HG03432 (cell line): ENCODE measurements around the gene PRIM1.
A peak's percentile ranks its signal among the peaks of the same experiment; 100 is the strongest.
"Not testable (repeated sequence)": the region's sequence is repeated elsewhere in the genome, so short reads cannot be mapped to it uniquely, and the experiment has no call there.

Source experiments
- ATAC-seq: cut with Tn5 transposase; IDR thresholded peaks from one replicate; pipeline ENCODE4 v1.9.1; 2021; ENCODE audit warnings: mild to moderate bottlenecking, moderate library complexity; ENCODE audit not compliant: unreplicated experiment

Gene PRIM1

GRCh38 chr12:56761812-56762211 lies 9.7 kb upstream of the PRIM1 start:
- ATAC-seq, result no peak

DNA sequence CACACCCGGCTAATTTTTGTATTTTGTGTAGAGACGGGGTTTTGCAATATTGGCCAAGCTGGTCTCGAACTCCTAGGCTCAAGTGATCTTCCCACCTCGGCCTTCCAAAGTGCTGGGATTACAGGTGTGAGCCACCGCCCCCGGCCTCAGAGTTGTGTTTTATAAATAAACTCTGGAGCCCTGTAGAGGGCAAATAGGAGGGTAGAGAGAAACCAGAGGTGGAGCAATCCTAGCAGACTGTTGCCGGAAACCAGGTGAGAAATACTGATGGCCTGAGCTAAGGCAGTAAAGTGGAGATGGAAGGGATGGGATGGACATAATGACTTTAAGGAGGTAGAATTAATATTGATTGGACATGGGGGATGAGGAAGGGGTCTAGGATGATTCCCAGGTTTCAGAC lies 8.3 kb upstream of the PRIM1 start:
- ATAC-seq, result no peak

DNA sequence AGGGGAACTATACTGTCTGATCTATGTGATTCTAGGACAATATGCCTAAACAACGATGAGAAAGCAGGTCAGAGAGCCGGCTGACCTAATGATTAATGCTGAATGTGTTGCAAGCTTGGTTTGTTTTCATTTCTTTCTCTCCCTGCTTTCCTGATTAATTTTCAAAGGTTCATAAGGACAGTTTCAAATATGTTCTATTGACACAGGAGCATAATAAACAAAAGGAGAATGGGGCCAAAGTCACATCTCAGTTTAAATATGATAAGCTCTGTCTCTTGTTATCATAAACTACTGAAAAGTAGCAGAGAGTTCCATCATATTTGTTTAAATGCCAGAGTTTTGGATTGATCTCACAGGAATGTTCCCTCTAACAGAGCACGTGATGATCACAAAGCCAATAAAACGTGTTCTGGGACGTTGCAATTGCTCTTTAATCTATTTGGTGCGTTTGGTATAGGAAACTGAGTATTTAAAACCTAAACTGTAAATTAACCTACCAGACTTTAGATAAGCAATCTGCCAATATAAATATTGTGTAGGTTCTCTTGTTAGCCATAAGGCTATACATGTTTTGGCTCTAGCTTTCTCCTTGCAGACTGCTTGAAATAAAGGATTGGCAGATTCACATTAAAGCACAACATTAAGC lies 7.3 kb upstream of the PRIM1 start:
- ATAC-seq, result no peak

DNA sequence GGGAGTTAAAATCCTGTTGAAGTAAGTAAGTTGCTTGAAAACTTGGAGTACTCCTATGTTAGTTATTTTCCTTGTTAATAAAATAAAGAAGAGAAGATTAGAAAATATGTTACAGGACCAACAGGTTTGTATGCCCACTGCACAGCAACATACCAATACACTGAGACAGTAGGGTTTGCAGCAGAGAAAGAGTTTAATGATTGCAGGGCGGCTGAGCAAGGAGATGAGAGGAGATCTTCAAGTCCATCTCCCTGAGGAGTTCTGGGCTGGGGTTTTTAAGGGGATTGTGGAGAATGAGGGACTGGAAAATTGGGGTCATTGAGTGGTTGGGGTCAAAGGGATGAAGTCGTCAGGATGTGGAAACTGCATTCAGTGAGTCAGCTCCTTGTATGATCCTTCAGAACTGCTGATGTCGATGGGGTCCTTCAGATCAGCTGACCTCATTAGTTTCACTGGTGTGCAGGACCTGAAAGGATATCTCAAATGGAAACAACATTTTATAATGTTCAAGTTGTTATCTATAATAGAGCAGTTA lies 6.7 kb upstream of the PRIM1 start:
- ATAC-seq, result no peak

GRCh38 chr12:56757971-56758370 lies 5.8 kb upstream of the PRIM1 start:
- not testable (repeated sequence) for ATAC-seq

DNA sequence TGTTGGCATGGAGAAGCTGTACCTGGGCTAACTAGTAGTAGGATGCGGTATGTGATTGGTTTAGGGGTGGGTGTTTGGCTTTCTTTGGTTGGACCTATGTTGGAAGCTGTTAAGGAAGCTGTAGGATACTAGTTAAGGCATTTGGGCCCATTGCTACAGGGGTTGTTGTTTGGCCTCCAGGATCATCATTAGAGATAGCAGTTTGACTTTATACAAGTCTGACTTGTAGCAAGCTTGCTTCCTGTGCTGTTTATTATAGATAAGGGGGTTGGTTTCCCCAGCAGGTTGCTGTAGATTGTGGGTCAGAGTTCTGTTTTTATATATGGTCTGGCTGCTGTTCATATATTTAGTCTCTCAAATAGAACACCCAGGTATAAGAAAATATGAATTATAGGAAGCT lies 1.4 kb upstream of the PRIM1 start:
- ATAC-seq, result no peak

DNA sequence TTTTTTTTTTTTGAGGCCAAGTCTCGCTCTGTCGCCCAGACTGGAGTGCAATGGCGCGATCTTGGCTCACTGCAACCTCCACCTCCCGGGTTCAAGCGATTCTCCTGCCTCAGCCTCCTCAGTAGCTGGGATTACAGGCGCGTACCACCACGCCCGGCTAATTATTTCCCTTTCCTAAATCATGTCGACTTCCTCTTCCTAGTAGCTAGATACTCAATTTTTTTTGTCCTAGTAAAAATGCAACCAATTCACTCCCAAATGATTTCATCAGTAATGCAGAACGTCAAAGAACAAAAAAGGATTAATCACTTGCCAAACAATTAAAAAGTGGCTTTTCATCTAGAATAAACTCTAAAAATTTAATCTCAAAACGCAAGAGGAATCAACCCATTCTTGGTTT lies 1.5 kb downstream of the PRIM1 start:
- not testable (repeated sequence) for ATAC-seq

- ATAC-seq, result no peak
These were observed 2.3 kb downstream of the PRIM1 start for GRCh38 chr12:56749853-56750252.

GRCh38 chr12:56749359-56749758 lies 2.8 kb downstream of the PRIM1 start:
- ATAC-seq, result no peak

DNA sequence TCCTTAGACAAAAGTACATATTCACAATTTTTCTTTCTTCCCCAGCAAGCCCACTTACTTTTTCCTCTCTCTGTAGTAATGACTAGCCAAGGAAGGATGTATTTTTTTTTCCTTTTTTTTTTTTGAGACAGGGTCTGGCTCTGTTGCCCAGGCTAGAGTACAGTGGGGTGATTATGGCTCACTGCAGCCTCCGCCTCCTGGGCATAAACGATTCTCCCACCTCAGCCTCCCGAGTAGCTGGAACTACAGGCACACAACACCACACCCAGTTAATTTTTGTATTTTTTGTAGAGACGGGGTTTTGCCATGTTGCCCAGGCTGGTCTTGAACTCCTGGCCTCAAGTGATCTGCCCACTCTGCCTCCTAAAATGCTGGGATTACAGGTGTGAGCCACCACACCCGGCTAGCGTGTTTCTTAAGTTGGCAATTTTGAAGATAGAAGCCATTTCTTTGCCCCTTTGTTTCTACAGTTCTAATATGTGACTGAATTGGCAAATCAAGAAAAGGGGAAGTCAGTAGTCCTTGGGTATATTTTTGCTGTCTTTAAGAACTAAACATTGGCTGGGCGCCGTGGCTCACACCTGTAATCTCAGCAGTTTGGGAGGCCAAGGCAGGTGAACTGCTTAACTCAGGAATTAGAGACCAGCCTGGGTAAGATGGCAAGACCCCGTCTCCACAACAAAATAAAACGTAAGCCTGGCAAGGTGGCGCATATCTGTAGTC lies 23.8 kb downstream of the PRIM1 start:
- no peak for ATAC-seq

DNA sequence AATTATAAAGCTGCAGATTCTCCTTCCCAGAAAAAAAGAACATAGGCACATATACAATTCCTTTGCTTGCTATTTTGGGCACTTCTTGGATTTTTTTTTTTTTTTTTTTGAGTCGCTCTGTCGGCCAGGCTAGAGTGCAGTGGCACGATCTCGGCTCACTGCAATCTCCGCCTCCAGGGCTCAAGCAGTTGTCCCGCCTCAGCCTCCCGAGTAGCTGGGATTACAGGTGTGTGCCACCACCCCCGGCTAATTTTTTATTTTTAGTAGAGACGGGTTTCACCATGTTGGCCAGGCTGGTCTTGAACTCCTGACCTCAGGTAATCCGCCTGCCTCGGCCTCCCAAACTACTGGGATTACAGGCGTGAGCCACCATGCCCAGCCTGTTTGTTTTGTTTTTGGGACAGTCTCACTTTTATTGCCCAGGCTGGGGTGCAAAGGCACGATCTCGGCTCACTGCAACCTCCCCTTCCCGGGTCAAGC lies 25.9 kb downstream of the PRIM1 start:
- not testable (repeated sequence) for ATAC-seq

GRCh38 chr12:56725723-56726102 lies 26.4 kb downstream of the PRIM1 start:
- ATAC-seq, result no peak

- peak; percentile 97 for ATAC-seq
These were observed 27.0 kb downstream of the PRIM1 start, which contains the start of gene NACA for GRCh38 chr12:56724972-56725722. TSS of gene NACA (minus strand) at chr12:56725299. CDS start at chr12:56724521, 778 bp downstream.

DNA sequence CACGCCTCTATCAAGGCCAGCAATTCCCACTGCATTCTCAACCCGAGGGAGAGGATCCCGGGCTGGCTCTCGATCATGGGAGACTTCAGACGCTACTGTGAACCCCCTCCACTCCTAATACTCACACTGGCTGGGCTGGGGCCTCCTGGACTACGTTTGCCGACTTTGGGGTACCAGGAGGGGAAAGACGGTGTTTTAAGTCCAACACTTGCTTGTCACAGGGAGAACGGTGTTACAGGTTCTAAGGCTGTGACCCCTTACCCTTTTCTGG lies 27.5 kb downstream of the PRIM1 start:
- ATAC-seq, result no peak

- no peak for ATAC-seq
These were observed 28.0 kb downstream of the PRIM1 start for GRCh38 chr12:56723889-56724700.

DNA sequence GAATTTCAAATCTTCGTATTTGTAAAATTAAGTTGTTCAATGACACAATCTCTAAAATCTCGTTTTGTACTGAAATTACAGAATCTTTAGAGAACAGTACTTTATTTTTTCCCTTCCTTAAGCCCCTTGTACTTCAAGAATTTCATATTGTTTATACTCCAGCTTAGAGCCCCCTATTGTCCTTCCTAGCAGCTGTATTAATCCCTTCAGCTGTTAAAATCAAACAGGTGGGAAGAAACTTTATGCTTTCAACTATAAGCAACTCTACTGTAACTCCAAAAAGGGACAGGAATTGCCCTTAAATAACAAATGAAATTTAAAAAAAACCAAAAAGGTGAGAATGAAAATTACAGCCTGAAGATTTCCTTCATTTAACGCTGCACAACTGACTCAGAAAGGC lies 28.8 kb downstream of the PRIM1 start:
- no peak for ATAC-seq

DNA sequence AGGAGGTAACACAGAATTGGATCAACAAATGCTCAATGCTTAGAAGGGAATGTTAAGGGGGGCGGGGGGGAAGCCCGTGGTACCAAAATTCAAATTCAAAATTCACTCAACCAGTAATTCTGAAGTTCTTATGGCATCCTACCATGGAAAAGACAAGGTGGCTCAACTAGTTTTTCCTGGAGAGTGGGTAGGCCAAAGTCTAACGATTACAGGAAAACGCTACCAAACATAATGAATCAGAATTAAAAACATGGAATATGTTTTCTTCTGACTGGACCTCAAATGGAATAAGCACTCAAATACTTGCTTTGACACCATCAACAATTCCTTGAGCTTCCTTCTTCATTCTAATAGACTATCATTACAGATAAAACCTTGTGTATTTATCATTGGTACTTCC lies 29.3 kb downstream of the PRIM1 start:
- no peak for ATAC-seq

- no peak for ATAC-seq
These were observed 30.4 kb downstream of the PRIM1 start for GRCh38 chr12:56721721-56722120.

DNA sequence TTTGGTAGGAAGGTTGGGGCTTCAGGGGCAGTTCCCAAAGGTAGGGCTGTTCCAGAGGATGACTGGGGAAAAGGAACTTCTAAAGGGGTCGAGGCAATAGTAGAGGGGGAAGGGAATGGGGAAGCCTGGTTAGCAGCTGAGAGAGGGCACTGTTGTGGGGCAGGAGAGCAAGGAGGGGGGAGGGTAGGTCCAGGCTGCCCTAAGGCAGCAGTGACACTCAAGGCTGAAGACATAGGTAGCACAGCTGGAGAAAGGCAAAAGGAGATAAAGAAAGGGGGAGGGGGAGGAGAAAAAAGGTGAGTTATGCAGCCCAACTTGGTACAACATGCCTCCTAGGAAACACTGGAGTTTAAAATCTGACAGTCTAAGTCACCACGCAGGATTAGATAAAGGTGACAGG lies 30.9 kb downstream of the PRIM1 start:
- ATAC-seq, result no peak

DNA sequence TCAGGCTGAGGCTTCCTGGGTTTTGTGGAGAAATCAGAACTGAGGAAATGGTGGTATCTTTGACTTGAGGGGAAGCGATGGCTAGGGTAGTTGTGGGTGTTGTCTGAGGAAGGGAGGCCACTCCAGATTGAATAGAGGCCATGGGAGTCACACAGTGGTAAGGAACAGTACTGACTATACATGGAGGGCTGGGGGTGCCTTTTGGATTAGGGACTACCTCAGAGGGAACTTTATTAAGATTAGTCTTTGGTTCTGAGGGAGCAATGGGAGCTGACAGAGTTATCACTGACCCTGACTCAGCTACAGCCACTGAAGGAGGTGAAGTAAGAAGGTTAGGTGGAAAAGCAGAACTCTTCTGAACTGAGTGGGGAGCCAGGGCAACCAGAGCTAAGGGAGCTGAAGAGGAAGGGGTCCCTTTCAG lies 31.4 kb downstream of the PRIM1 start:
- ATAC-seq, result no peak

- no peak for ATAC-seq
These were observed 33.1 kb downstream of the PRIM1 start for GRCh38 chr12:56719056-56719455.
